Inflammatory macrophage treated with lipopolysaccharide for 4 hours (primary cell): ENCODE measurements around the gene P2RX5.

Experiments used
- DNase-seq: peaks from one replicate; pipeline ENCODE4 v3.0.0-alpha.2; 2020

P2RX5 gene

GRCh38 chr17:3679531-3680126, 16.3 kb downstream of the P2RX5 start:
- DNase-seq: no peak

- DNase-seq: peak; percentile 54
Observed at GRCh38 chr17:3678821-3679530, 17.0 kb downstream of the P2RX5 start.

- no peak for DNase-seq
Observed at GRCh38 chr17:3678095-3678820, 17.7 kb downstream of the P2RX5 start.

GRCh38 chr17:3675886-3676285, 20.1 kb downstream of the P2RX5 start:
- no peak for DNase-seq

GRCh38 chr17:3672571-3672970, 23.4 kb downstream of the P2RX5 start:
- DNase-seq: no peak

- no peak for DNase-seq
Observed at GRCh38 chr17:3669548-3669947, 26.4 kb downstream of the P2RX5 start.

- no peak for DNase-seq
Observed at GRCh38 chr17:3669085-3669347, 26.9 kb downstream of the P2RX5 start.

- peak; percentile 99 for DNase-seq
Observed at GRCh38 chr17:3668279-3669084, 27.5 kb downstream of the P2RX5 start, which contains the start of the genes EMC6 and TAX1BP3. TSS of gene EMC6 (plus strand) at chr17:3668812. CDS start at chr17:3669147, 335 bp downstream. TSS of gene TAX1BP3 (minus strand) at chr17:3668578. CDS start at chr17:3668526, 52 bp downstream.

GRCh38 chr17:3667366-3668278, 28.3 kb downstream of the P2RX5 start:
- DNase-seq: peak; percentile 59

GRCh38 chr17:3666516-3666915, 29.4 kb downstream of the P2RX5 start:
- no peak for DNase-seq

GRCh38 chr17:3665834-3666233, 30.1 kb downstream of the P2RX5 start:
- no peak for DNase-seq

- no peak for DNase-seq
Observed at GRCh38 chr17:3663102-3664011, 32.6 kb downstream of the P2RX5 start.

GRCh38 chr17:3660311-3660891, 35.6 kb downstream of the P2RX5 start:
- DNase-seq: no peak

GRCh38 chr17:3659541-3660111, 36.3 kb downstream of the P2RX5 start:
- DNase-seq: no peak

GRCh38 chr17:3658784-3659449, 37.0 kb downstream of the P2RX5 start:
- DNase-seq: no peak

GRCh38 chr17:3657874-3658783, 37.8 kb downstream of the P2RX5 start:
- peak; percentile 41 for DNase-seq

- DNase-seq: no peak
Observed at GRCh38 chr17:3657588-3657869, 38.4 kb downstream of the P2RX5 start.

GRCh38 chr17:3656755-3657587, 39.0 kb downstream of the P2RX5 start:
- DNase-seq: no peak
